Sigmoid colon (tissue), 3 donors: ENCODE measurements around the gene SLIT3.

Experiments used
- POLR2A ChIP-seq, 2 donors: fragments of 450-650 bp; IDR thresholded peaks; one replicate each; pipeline ENCODE4 v1.6.1; 2016; ENCODE audit warnings: antibody characterized with exemption in 2 of 2, mild to moderate bottlenecking in 2 of 2, moderate library complexity in 2 of 2
- TF ChIP-seq, protein P1 (sequence below), 4 experiments: fragments of 450-650 bp in 3 of 4; fragments of 200-600 bp in 1 of 4; IDR thresholded peaks; one replicate each; pipeline ENCODE4 v1.5.1; 2016 to 2019; ENCODE audit warnings: antibody characterized with exemption in 4 of 4, mild to moderate bottlenecking in 3 of 4, moderate library complexity in 2 of 4

GRCh38 chr5:169250887-169251286 is 50.1 kb downstream of the SLIT3 start:
- no peak for TF ChIP-seq POLR2A (IDR thresholded peaks at IDR 0.05)
- TF ChIP-seq, protein P1, sequence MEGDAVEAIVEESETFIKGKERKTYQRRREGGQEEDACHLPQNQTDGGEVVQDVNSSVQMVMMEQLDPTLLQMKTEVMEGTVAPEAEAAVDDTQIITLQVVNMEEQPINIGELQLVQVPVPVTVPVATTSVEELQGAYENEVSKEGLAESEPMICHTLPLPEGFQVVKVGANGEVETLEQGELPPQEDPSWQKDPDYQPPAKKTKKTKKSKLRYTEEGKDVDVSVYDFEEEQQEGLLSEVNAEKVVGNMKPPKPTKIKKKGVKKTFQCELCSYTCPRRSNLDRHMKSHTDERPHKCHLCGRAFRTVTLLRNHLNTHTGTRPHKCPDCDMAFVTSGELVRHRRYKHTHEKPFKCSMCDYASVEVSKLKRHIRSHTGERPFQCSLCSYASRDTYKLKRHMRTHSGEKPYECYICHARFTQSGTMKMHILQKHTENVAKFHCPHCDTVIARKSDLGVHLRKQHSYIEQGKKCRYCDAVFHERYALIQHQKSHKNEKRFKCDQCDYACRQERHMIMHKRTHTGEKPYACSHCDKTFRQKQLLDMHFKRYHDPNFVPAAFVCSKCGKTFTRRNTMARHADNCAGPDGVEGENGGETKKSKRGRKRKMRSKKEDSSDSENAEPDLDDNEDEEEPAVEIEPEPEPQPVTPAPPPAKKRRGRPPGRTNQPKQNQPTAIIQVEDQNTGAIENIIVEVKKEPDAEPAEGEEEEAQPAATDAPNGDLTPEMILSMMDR (IDR thresholded peaks at IDR 0.05), result no peak
